GM19372 (cell line): Measurements from ENCODE around the gene ZRANB3.

ENCODE experiments used
- ATAC-seq: cut with Tn5 transposase; IDR thresholded peaks from one replicate; pipeline ENCODE4 v1.9.1; 2021; ENCODE audit warnings: mild to moderate bottlenecking, low read depth, moderate library complexity; ENCODE audit not compliant: unreplicated experiment

Gene ZRANB3

DNA sequence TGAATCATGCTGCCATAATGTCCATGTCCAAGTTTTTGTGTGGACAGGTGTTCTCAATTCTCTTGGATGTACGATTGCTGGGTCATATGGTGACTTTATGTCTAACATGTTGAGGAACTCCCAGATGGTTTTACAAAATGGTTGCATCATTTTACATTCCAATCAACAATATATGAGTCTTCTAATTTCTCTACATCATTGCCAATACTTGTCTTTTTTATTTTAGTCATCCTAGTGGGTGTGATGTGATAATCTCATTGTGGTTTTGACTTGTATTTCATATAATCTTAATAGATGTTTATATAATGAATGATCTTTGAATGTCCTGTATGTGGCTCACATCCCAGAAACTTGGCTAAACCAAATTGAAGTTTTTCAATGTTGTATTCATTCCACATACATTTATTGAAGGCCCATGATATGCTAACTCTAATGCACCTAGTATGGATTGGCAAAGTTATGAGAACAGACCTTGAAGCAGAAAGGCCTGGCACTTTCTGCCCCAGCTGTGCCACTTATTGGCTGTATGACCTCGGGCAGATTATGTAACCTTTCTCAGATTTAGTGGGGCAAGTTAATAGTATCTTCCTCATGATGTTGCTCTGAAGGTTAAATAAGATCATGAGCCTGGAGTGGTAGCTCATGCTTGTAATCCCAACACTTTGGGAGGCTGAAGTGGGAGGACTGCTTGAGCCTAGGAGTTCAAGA lies 273.5 kb downstream of the ZRANB3 start:
- no peak for ATAC-seq

DNA sequence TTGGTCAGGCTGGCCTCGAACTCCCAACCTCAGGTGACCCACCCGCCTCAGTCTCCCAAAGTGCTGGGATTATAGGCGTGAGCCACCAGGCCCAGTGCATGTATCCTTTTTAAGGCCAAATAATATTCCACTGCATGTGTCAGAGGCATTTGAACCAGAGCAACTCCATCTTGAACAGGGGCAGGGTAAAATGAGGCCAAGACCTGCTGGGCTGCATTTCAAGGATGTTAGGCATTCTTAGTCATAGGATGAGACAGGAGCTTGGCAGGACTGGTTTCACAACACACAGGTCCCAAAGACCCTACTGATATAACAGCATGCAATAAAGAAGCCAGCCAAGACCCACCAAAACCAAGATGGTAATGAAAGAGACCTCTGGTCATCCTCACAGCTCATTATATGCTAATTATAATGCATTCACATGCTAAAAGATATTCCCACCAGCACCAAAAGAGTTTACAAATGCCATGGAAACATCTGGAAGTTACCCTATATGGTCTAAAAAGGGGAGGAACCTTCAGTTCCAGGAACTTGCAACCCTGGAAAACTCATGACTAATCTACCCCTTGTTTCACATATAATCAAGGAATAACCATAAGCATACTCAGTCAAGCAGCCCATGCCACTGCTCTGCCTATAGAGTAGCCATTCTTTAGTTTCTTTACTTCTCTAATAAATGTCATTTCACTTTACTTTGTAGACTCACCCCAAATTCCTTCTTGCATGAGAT lies 274.3 kb downstream of the ZRANB3 start:
- no peak for ATAC-seq

DNA sequence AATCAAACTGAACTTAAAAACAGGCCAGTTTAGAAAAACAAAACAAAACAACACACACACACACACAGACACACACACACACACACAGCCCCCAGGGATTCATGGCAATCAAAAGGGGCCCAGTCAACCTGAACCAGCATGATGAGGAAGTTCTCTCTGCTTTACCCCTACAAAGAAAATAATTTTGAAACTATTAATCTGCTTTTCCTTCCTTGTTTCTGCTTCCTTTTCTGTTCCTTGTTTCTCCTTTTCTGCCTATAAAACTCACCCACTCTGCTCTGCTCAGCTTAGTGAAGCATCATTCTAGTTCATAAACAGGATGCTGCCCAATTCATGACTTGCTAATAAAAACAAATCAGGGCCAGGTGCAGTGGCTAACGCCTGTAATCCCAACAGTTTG lies 275.8 kb downstream of the ZRANB3 start:
- ATAC-seq = no peak

DNA sequence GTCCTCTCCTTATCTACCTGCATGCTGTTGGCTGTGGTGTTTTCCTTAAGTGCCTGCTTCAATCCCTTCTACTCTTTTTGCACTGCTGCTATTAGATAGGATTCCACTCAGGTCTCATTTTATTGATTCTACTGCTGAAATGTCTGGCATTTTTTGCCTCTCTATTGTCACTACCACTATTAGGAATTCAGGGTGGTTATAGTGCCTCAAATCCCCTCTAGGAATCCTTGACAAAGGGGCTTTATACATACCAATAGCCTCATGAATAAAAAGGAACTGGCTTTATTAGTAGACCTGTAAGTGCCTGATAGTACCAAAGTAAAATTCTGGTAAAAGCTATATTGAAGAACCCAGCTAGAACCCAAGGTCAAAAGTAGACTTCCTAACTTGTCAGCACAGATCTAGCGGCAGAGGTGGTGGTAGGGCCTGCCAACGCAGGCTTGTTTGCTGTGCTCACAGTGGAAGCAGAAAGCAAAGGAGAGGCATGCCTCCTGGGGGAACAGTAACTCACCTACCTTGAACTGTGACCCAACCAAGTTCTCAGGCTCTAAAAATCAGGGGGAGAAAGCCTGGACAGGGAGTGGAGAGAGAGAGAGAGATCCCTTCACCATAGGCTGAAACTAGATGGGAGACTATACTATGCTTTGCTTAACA lies 278.1 kb downstream of the ZRANB3 start:
- ATAC-seq = no peak

DNA sequence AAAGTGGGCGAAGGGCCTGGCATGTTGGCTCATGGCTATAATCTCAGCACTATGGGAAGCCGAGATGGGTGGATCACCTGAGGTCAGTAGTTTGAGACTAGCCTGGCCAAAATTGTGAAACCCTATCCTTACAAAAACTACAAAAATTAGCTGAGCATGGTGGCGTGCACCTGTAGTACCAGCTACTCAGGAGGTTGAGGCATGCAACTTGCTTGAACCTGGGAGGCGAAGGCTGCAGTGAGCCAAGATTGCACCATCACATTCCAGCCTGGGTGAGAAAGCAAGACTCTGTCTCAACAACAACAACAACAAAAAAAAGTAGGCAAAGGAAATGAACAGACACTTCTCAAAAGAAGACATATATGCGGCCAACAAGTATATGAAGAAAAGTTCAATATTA lies 282.4 kb downstream of the ZRANB3 start:
- no peak for ATAC-seq

DNA sequence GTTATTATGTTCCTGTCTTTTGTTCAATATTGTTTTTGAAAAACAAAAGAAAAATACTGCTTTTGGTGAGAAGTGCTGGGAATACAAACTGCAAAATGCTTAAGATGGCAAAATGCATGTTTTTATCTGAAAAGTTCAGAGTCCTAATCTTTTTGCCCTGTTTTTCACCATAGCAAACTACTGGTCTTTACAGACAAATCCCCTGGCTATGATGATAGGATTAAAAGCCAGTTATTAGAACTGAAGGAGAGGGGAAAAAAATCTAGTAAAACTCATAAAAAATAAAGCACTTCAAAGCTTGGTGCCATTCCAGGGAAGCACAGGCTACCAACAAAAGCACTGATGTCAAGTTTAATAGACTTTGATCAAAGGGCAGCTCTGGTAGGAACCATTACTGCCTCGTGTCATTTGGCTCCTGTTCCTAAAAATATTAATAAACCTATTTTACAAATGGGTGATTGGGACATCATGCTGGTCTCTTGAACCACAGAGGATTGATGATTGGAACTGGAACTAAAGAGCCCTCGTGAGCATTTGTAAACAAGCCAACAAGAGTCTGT lies 284.2 kb downstream of the ZRANB3 start:
- ATAC-seq = no peak

DNA sequence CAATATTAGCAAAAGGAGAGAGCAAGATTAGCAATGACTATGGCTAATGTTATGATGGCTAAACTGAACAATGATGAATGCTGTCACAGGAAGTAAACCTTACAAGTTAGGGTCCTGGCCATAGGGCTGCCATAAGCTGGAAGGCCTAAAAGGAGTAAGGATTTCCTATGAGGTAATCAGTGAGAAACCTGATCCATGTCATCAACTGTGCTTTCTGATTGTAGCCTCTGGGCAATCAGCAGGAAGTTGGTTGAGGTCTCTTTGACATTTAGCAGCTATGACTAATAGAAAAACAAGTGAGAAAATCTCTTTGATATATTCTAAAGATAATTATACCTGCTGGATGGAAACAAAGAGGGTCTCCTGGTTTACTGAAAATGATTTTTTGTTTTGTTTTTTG lies 285.9 kb downstream of the ZRANB3 start:
- no peak for ATAC-seq

DNA sequence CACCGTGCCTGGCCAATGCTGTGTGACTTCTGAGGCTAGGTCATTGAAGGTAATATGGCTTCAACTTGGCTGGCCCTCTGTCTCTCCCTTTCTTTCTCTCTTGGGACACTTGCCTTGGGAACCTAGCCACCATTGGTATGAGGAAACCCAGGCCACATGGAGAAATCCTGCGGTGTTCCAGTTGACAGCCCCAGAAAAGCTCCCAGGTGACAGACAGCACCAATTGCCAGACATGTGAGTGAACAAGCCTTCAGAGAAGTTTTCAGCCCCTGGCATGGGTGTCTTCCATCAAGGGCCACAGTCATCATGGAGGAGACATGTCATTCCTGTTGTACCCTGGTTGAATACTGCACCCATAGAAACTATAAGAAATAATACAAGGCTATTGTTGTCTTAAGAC lies 292.4 kb downstream of the ZRANB3 start:
- no peak for ATAC-seq

DNA sequence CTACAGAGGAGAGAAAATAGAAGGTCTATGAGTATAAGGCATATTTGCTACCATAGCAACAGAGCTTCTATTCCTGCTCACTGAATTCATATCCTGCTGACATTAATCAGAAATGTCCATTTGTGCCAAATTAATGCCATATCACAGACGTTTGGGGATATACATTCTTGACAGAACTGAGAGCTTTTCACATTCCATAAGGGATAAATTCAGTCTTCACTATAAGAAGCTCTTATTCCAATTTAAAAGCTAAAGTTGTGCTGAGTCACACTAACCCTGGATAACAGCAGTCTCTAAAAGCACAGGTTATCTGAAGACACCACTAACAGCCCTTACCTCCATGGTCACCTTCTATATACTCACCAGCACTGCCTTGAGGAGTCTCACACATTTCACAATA lies 300.9 kb downstream of the ZRANB3 start:
- ATAC-seq = no peak

DNA sequence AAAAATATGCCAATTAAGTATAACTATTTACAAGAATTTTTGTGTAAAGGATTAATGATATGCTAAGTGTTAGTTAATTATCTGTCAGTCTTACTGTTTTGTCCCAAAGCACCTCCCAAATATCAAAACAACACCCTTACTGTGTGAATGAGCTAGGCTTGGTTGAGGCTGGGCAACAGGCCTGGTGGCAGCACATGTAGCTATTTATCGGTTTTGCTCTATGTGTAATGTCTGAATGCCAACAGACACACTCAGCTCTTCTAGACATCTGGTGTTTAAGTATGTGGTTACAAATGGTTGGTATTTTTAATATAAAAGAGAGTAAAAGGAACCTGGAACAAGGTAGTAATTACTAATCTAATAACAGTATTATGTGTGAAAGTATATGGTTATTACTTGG lies 303.6 kb downstream of the ZRANB3 start:
- no peak for ATAC-seq

DNA sequence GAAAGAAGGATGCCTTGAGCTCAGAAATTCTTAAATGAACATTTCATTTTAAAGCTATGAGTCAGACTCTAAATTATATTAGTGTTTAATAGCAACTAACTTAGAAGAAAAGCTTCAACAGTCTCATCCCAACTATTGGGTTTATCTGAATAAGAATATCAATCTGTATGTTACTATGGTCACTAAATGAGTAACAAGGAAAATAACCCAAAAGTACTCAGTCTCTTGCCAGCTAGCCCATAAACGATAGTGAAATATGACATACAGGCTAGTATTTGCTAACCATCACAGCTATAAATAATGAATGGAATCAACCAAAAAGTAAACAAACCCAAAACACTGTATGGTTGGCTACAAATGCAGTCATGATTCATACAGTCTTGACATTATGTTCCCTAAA lies 304.1 kb downstream of the ZRANB3 start:
- ATAC-seq = no peak

DNA sequence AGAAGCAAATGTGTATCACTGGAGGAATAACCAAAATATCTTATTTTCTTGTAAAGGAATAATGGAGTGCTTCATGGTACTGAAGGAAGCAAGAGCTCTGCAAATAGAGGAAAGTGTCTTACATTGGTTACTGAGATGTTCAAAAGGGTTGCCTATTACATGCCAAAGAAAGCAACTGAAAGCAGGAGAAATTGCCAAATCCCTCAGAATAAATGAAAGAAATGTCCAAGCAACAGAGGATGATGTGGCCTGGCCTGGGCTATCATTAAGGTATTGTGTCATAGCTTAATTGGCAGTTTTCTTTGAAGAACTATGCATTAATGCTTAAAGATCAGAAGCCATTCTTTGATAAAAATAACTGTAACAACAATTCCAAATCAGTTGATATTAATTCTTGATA lies 305.2 kb downstream of the ZRANB3 start:
- no peak for ATAC-seq

DNA sequence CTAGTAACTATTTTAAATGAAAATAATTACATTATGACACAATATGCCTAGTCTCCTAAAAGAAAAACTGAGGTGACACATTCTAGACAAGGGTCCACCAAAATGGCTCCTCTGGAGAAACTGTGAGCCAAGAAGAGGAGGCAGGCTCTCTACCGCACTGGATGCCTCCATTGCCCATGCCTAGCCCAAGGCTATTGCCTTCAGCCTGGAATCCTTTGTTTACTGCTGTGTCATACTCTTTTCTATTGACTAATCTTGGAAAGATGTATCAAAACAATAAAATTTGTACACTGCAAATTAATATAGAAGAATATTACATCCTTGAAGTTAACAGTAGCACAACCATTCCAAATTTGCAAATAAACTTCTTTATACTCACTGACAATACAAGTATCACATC lies 311.8 kb downstream of the ZRANB3 start:
- no peak for ATAC-seq

DNA sequence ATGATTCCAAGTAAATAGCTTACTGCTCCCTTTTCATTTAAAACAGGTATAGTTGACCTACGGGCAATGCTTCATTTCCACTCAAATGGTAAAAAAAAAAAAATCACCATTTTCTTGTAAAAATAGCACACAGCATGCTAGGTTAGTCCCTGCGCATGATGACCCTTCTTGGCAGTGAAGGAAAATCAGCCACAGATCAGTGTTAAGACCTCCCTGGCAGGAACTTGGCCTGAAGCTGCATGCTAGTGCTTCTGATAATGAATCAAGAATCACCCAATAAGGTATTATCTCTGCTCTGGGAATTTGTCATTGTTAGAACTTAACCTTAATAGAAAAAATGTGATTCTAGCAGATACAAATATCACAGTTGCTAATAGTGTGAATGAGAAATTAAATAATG lies 312.6 kb downstream of the ZRANB3 start:
- no peak for ATAC-seq

DNA sequence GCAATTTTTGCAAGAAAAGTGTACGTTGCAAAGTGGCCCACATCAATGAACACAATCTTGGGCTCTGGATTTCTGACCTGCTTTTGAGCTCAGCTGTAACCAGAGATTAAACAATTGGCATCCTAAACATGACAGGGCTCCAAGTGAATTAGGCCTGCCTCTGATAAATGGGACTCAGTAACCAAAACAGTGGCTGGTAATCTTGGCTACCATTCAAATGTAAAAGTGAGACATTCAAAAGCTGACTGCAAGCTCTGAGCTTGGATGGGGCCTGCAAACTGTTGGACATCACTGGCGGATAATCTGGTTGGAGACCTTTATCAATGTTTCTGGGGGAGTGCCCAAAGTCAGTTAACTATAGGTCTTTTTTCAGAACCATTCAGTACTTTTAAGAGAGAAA lies 318.3 kb downstream of the ZRANB3 start:
- ATAC-seq = no peak

DNA sequence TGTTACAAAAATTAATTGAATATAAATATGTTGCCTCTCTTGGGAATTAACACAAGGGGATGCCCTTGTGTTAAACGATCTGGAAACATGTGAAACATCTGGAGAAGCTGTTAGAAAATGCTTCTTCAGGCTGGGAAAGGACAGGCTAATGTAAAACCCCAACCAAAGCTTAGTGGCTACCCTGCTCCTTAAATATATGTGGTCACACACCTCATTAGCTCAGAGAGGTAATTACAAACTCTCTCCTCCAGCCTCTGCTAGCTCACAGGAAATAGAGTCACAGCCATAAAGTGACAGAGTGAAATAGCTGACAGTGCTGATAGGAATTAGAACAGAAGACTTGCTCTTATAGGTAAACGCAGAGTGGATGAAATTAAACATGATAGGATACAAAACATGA lies 323.0 kb downstream of the ZRANB3 start:
- no peak for ATAC-seq

DNA sequence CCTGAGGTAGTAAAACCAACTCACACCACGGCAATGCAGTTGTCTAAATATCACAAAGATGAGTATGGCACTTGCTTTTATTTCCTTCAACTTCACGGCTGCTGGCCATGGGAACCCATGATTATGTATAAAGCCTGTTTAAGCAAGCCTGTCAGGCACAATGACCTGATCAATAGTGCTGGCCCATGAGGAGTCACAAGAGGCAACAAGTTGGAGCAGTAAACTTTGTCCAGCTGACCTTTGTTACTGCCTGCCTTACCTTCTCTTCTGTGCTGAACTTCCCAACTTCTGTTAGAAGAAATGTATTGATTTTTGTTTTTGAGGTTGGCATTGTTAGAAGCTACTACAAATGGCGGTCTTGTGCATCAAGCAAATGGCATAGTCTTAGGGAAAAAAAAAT lies 327.1 kb downstream of the ZRANB3 start:
- ATAC-seq = no peak

DNA sequence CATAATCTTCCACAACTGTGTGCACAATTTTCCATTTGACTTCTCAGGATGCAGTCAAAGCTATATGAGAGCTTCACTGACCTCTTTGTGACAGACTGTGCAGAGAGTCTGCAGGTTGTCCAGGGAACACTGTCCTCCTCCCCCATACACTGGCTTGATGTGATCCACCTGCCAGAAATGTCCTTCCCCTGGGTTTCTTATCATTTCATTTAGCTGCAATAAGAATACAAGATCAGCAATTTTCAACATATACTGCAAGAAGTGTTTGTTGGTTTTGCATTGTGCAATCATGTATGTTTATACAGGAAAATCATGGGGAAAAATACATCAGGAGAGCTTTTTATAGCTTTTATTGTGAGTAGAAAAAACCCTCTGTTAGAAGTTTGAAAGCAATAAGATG lies 328.3 kb downstream of the ZRANB3 start:
- ATAC-seq = no peak

DNA sequence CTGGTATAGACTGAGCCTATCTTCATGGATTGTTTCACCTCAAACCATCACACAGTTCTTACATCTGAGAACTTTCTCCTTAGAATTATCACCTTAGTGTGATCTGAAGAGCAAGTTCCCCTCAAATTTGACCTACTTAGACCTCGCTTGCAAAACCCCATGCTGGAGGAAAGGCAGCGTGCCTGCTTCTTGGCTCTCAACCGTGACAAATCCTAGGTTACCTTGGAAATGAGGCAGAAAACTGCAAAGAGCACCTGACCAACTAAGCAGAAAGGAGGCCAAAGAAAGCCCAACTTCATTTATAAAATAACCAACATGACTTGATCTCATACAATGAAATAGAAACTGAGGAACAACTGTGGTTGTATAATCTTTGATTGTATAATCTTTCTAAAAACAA lies 332.5 kb downstream of the ZRANB3 start:
- no peak for ATAC-seq

DNA sequence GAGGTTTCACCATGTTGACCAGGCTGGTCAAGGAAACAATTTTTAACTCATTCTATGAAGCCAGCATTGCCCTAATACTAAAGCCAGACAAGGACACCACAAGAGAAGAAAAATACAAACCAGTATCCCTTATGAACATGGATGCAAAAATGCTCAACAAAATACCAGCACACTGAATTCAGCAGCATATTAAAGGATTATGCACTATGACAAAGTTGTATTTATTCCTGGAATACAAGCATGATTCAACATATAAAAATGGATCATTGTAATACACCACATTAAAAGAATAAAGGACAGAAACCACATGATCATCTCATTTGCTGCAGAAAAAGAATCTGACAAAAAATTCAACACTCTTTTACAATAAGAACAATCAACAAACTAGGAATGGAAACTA lies 340.2 kb downstream of the ZRANB3 start:
- no peak for ATAC-seq

DNA sequence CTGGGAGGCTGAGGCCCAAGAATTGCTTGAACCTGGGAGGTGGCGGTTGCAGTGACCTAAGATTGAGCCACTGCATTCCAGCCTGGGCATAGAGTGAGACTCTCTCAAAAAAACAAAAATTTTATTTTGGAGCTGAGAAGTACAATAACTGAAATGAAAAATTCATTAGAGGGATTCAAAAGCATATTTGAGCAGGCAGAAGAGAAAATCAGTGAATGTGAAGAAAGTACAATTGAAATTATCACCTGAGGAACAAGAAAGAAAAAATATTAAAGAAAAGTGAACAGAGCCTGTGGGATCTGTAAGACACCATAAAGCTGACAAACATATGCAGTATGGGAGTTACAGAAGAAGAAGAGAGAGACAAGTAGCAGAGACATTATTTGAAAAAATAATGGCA lies 341.9 kb downstream of the ZRANB3 start:
- no peak for ATAC-seq

DNA sequence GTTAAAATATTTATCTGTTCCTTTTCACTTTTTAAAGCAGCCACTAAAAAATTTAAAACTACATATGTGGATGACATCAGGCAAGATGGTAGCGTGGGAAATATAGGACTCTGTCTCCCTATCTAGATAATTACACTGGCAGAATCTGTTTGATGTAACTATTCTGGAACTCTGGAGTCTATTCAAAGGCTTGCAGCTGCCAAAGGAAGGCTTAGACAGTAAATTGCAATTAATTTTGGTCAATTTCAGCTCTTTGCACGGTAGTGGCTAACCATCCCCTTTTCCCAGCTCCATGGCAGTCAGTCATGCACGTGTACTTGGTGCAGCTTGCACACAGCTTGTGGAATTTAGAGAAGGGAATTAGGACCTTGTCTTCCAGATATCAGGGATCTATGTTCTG lies 343.7 kb downstream of the ZRANB3 start:
- no peak for ATAC-seq
